HG03159 (cell line): ENCODE measurements around the gene CCR9.

Experiments used
- ATAC-seq: cut with Tn5 transposase; IDR thresholded peaks from one replicate; pipeline ENCODE4 v1.9.1; 2021; ENCODE audit warnings: mild to moderate bottlenecking, moderate library complexity; ENCODE audit not compliant: unreplicated experiment

The CCR9 gene

GRCh38 chr3:45951946-45952345 is 65.6 kb downstream of the CCR9 start:
- ATAC-seq: no peak

GRCh38 chr3:45952456-45952855 is 66.1 kb downstream of the CCR9 start:
- ATAC-seq: no peak
